Measurements from ENCODE around the gene ZGRF1. TPM values are rescaled to one million over a fixed set of nuclear protein-coding genes. Genes with fewer than 3 reads are reported as not detected.
"Not testable (repeated sequence)": the region's sequence is repeated elsewhere in the genome, so short reads cannot be mapped to it uniquely, and the experiment has no call there.

ZGRF1 gene
- total RNA-seq, 4 donors from 2014 or later: 1.5 to 10.0 (median 3.7) TPM

DNA sequence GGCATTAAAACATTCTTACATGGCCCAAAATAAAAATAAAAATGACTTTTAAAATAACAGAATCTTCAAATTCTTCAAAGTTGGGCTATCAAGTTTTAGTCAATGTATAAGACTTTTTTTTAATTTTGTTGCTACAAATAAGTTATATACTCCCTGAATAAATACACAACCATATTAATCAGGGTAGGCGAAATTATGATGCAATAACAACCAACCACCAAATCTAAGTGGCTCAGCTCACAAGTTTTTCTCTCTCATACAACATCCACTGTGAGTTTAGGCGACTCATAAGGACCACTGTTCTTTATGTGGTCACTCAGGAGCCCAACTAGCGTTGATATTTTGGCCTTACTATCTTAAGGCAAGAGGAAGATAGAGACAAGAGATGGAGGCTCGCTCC lies 131.9 kb downstream of the ZGRF1 start:
- H3K27me3 ChIP-seq: peaks cover 0 to 65% (median 26%) of the 10 kb centered on the region in 4 donors
- DNase-seq (ENCODE audit: extremely low spot score): no peak
- H3K4me3 ChIP-seq: no peak overlapping the region
- TF ChIP-seq POLR2A (IDR thresholded peaks at IDR 0.05; ENCODE audit: low read depth) (no peak), EP300 (IDR thresholded peaks at IDR 0.05) (no peak), POLR2AphosphoS5 (IDR thresholded peaks at IDR 0.05) (no peak)
- TF ChIP-seq, protein P1, sequence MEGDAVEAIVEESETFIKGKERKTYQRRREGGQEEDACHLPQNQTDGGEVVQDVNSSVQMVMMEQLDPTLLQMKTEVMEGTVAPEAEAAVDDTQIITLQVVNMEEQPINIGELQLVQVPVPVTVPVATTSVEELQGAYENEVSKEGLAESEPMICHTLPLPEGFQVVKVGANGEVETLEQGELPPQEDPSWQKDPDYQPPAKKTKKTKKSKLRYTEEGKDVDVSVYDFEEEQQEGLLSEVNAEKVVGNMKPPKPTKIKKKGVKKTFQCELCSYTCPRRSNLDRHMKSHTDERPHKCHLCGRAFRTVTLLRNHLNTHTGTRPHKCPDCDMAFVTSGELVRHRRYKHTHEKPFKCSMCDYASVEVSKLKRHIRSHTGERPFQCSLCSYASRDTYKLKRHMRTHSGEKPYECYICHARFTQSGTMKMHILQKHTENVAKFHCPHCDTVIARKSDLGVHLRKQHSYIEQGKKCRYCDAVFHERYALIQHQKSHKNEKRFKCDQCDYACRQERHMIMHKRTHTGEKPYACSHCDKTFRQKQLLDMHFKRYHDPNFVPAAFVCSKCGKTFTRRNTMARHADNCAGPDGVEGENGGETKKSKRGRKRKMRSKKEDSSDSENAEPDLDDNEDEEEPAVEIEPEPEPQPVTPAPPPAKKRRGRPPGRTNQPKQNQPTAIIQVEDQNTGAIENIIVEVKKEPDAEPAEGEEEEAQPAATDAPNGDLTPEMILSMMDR (IDR thresholded peaks at IDR 0.05): no peak
- 88% methylated on average over 4 of the region's 4 CpGs for WGBS
- no peaks in the 10 kb centered on the region for H3K36me3 ChIP-seq
- no peak overlapping the region for H3K27ac ChIP-seq (replicated peaks in 1 of 4)
- no peaks in the 10 kb centered on the region for H3K9me3 ChIP-seq
- intact Hi-C loops (cut with DNase I): no loop called here
- H3K4me1 ChIP-seq: peaks cover 7 to 12% (median 8%) of the 10 kb centered on the region in 4 donors

DNA sequence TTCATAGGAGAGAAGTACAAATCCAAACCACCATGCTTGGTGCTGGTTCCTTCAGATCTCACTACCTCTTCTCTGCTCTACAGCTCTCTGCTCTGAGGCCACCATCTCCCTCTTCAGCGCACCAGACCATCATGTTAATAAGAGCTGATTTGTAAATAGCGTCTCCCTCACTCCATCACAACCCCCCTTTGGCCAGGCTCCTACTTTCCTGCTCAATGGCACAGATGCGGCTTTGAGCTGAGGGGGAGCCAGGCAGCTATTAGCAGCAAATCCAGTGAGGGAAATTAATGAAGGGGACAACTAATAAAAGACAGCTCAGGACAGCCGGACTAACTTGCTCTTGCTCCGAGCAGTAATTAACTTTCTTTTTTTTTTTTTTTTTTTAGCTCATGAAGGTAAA lies 133.8 kb downstream of the ZGRF1 start:
- peaks cover 0 to 46% (median 9%) of the 10 kb centered on the region in 4 donors for H3K27me3 ChIP-seq
- DNase-seq (ENCODE audit: extremely low spot score): no peak
- no peak for TF ChIP-seq POLR2AphosphoS5 (IDR thresholded peaks at IDR 0.05)
- TF ChIP-seq EP300 (IDR thresholded peaks at IDR 0.05): no peak
- no peak for TF ChIP-seq POLR2A (IDR thresholded peaks at IDR 0.05; ENCODE audit: low read depth)
- TF ChIP-seq, protein P1 (IDR thresholded peaks at IDR 0.05): no peak
- H3K4me1 ChIP-seq: no peaks in the 10 kb centered on the region
- H3K4me3 ChIP-seq: no peak overlapping the region
- peaks cover 0 to 5% (median 0%) of the 10 kb centered on the region in 4 donors for H3K9me3 ChIP-seq
- no peak overlapping the region for H3K27ac ChIP-seq (replicated peaks in 1 of 4)
- intact Hi-C loops (cut with DNase I): no loop called here
- 72% methylated on average over 5 of the region's 5 CpGs for WGBS
- H3K36me3 ChIP-seq: no peaks in the 10 kb centered on the region

DNA sequence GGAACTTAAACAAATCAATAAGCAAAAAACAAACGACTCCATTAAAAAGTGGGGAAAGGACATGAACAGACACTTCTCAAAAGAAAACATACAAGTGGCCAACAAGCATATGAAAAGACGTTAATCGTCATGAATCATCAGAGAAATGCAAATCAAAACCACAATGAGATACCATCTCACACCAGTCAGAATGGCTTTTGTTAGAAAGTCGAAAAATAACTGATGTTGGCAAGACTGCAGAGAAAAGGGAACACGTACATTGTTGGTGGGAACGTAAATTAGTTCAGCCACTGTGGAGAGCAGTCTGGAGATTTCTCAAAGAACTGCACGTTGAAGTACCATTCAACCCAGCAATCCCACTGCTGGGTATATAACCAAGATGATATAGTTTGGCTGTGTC lies 144.4 kb downstream of the ZGRF1 start:
- Histone ChIP-seq H3K36me3 (no peaks in the 10 kb centered on the region), H3K27ac (replicated peaks in 1 of 4) (no peak overlapping the region), H3K4me3 (no peak overlapping the region), H3K27me3 (no peaks in the 10 kb centered on the region), H3K9me3 (peaks cover 0 to 12% (median 7%) of the 10 kb centered on the region in 4 donors), H3K4me1 (no peaks in the 10 kb centered on the region)
- TF ChIP-seq POLR2AphosphoS5 (IDR thresholded peaks at IDR 0.05) (no peak), POLR2A (IDR thresholded peaks at IDR 0.05; ENCODE audit: low read depth) (no peak), EP300 (IDR thresholded peaks at IDR 0.05) (no peak)
- TF ChIP-seq, protein P1 (IDR thresholded peaks at IDR 0.05): no peak
- 86% methylated on average over 7 of the region's 7 CpGs for WGBS
- intact Hi-C loops (cut with DNase I): no loop called here
- DNase-seq (ENCODE audit: extremely low spot score): no peak

DNA sequence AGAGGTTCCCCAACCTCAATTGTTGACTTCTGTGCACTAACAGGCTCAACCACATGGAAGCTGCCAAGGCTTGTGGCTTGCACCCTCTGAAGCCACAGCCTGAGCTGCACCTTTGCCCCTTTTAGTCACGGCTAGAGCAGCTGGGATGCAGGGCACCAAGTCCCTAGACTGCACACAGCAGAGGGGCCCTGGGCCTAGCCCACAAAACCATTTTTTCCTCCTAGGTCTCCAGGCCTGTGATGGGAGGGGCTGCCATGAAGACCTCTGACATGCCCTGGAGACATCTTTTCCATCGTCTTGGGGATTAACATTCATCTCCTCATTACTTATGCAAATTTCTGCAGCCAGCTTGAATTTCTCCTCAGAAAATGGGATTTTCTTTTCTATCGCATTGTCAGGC lies 145.9 kb downstream of the ZGRF1 start:
- H3K4me3 ChIP-seq; H3K36me3 ChIP-seq; H3K27ac ChIP-seq (replicated peaks in 1 of 4); H3K4me1 ChIP-seq; DNase-seq (ENCODE audit: extremely low spot score); H3K27me3 ChIP-seq; intact Hi-C loops (cut with DNase I): not testable (repeated sequence)
- 95% methylated on average over 3 of the region's 3 CpGs for WGBS
- H3K9me3 ChIP-seq: peaks cover 0 to 12% (median 7%) of the 10 kb centered on the region in 4 donors

Small RNA genes within 50 kb of the gene (small RNA-seq; reads per million reads assigned to genes)
- gene MIR302A: 0 reads per million in 3 donors
- 0 reads per million in 3 donors for gene MIR302C
- gene MIR302D: 0 reads per million in 3 donors
- gene MIR367: 0 reads per million in 3 donors

Other genes with a start within 250 kb of the ZGRF1 start
- gene NEUROG2, start 120.7 kb downstream of the ZGRF1 start, total RNA-seq: not detected
- 10 to 100 TPM; 42.3 to 75.6 (median 47.3) TPM for gene LARP7, start 234 bp upstream of the ZGRF1 start, total RNA-seq